ENCODE data around the gene RAF1. TPM values are rescaled to one million over a fixed set of nuclear protein-coding genes. Genes with fewer than 3 reads are reported as not detected.

RAF1 gene
- total RNA-seq, 1 experiment from 2014 or later: 64.3 TPM

GRCh38 chr3:12638105-12638504, 25.8 kb downstream of the RAF1 start (continued):
- no peak for TF ChIP-seq ELF1 (IDR thresholded peaks at IDR 0.05; ENCODE audit: borderline replicate concordance, low read depth)
- TF ChIP-seq JUND (IDR thresholded peaks at IDR 0.05): no peak
- TF ChIP-seq ZNF274 (IDR thresholded peaks at IDR 0.05; ENCODE audit: low read depth, low read length): no peak

DNA sequence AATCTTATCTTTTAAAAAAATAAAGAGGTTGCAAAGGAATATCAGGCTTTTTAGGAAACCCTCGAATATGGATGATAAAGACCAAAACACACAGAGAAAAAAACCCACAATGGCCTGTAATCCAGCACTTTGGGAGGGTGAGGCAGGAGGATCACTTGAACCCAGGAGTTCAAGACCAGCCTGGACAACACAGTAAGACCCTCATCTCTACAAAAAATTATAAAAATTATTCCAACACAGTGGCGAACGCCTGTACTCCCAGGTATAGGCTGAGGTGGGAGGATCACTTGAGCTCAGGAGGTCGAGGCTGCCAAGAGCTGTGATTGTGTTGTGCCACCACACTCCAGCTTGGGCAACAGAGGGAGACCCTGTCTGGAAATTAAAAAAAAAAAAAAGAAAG, 30.8 kb downstream of the RAF1 start:
- Histone ChIP-seq H3K9me3 (ENCODE audit: control insufficient read depth in 1 of 2, insufficient read depth in 1 of 2, low read depth in 1 of 2, low read length in 2 of 2) (no peaks in the 10 kb centered on the region), H3K9me2 (ENCODE audit: insufficient read depth) (no peaks in the 10 kb centered on the region), H2AFZ (ENCODE audit: low read depth, low read length, poor library complexity, severe bottlenecking) (no peak overlapping the region), H3K4me2 (ENCODE audit: low read length) (no peak overlapping the region), H4K20me1 (ENCODE audit: insufficient read depth) (peaks cover 11% of the 10 kb centered on the region; the same call in 1 of the 2 replicates), H3K79me2 (ENCODE audit: insufficient read depth, low read length) (peaks cover 91% of the 10 kb centered on the region), H3K27me3 (ENCODE audit: insufficient read depth, low read length) (no peaks in the 10 kb centered on the region), H3K27ac (ENCODE audit: low read depth, low read length) (no peak overlapping the region), H3K4me3 (replicated peaks in 1 of 2; ENCODE audit: low read depth in 1 of 2, low read length in 2 of 2) (no peak overlapping the region), H3K9ac (ENCODE audit: low read length) (no peak overlapping the region), H3K4me1 (ENCODE audit: control insufficient read depth in 1 of 2, insufficient read depth in 2 of 2, low read length in 2 of 2) (peaks cover 14 to 29% of the 10 kb centered on the region in 2 experiments), H3K36me3 (ENCODE audit: control insufficient read depth in 1 of 2, insufficient read depth in 2 of 2, low read length in 2 of 2) (no peaks in the 10 kb centered on the region; a peak in 1 of 4 replicates)
- intact Hi-C loops (cut with micrococcal nuclease): no loop called here
- no peak for ATAC-seq
- no peak for DNase-seq (ENCODE audit: low read depth, low spot score)
- ChIA-PET POLR2A (no interaction called here), RAD21 (ENCODE audit: low non-redundant PET in 1 of 2, low total read pairs in 2 of 2, uncharacterized antibody in 2 of 2, unreplicated experiment in 2 of 2) (no interaction called here), CTCF (interaction anchor here (0.7 kb wide), 1 partner anchor 28 kb away, joined by 3 read pairs; no protein-coding TSS in a partner anchor)
- BruUV-seq (replicated peaks): no TSS peak
- TF ChIP-seq, protein P1, sequence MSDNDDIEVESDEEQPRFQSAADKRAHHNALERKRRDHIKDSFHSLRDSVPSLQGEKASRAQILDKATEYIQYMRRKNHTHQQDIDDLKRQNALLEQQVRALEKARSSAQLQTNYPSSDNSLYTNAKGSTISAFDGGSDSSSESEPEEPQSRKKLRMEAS (IDR thresholded peaks at IDR 0.05): no peak
- no peak for TF ChIP-seq EZH2 (IDR thresholded peaks at IDR 0.05)
- TF ChIP-seq POLR2AphosphoS5 (IDR thresholded peaks at IDR 0.05; ENCODE audit: low read depth, low read length): no peak
- TF ChIP-seq FOSL1 (IDR thresholded peaks at IDR 0.05; ENCODE audit: low read depth): no peak
- TF ChIP-seq, protein P2, sequence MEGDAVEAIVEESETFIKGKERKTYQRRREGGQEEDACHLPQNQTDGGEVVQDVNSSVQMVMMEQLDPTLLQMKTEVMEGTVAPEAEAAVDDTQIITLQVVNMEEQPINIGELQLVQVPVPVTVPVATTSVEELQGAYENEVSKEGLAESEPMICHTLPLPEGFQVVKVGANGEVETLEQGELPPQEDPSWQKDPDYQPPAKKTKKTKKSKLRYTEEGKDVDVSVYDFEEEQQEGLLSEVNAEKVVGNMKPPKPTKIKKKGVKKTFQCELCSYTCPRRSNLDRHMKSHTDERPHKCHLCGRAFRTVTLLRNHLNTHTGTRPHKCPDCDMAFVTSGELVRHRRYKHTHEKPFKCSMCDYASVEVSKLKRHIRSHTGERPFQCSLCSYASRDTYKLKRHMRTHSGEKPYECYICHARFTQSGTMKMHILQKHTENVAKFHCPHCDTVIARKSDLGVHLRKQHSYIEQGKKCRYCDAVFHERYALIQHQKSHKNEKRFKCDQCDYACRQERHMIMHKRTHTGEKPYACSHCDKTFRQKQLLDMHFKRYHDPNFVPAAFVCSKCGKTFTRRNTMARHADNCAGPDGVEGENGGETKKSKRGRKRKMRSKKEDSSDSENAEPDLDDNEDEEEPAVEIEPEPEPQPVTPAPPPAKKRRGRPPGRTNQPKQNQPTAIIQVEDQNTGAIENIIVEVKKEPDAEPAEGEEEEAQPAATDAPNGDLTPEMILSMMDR (IDR thresholded peaks at IDR 0.05 in 2 of 3, conservative IDR thresholded peaks at IDR 0.05 in 1 of 3; ENCODE audit: borderline replicate concordance in 1 of 3, insufficient read depth in 1 of 3, low read depth in 2 of 3, low read length in 2 of 3): no peak
